K562 (cell line): ENCODE measurements around the gene CD164L2. TPM values are rescaled to one million over a fixed set of nuclear protein-coding genes. Genes with fewer than 3 reads are reported as not detected.

ENCODE experiments used
- BRF1 ChIP-seq: IDR thresholded peaks from 3 replicates; pipeline ENCODE4 v1.6.1; 2011; ENCODE audit warnings: borderline replicate concordance, mild to moderate bottlenecking; ENCODE audit not compliant: insufficient read length; ENCODE audit errors: extremely low read depth
- FOXP4 ChIP-seq: sonication (generic); formaldehyde crosslinking; IDR thresholded peaks from 2 replicates; pipeline ENCODE4 v1.8.0; 2022; ENCODE audit warnings: mild to moderate bottlenecking, missing genetic modification reagents, borderline replicate concordance
- GTF2A2 ChIP-seq: IDR thresholded peaks from 2 replicates; pipeline ENCODE4 v1.6.1; 2016; ENCODE audit warnings: mild to moderate bottlenecking, missing genetic modification characterization, missing compliant biosample characterization
- HLTF ChIP-seq: fragments of 450-650 bp; IDR thresholded peaks from 2 replicates; pipeline ENCODE4 v1.6.1; 2016
- ILK ChIP-seq: fragments of 450-650 bp; IDR thresholded peaks from 2 replicates; pipeline ENCODE4 v1.6.1; 2016; ENCODE audit warnings: missing genetic modification characterization, low read depth, mild to moderate bottlenecking, missing compliant biosample characterization, moderate library complexity, borderline replicate concordance
- RBM39 ChIP-seq: fragments of 200-400 bp; formaldehyde crosslinking; optimal IDR thresholded peaks from 2 replicates; pipeline ENCODE3; 2018; ENCODE audit warnings: low read depth, low read length
- SIRT6 ChIP-seq: IDR thresholded peaks from one replicate; pipeline ENCODE4 v1.6.1; 2012; ENCODE audit warnings: low read depth, mild to moderate bottlenecking, control low read depth, inconsistent platforms, low read length, moderate library complexity
- SNAPC5 ChIP-seq: fragments of 250-450 bp; sonication (Bioruptor Pico); IDR thresholded peaks from 2 replicates; pipeline ENCODE4 v1.8.0; 2021; ENCODE audit warnings: moderate library complexity, mild to moderate bottlenecking, inconsistent platforms
- TOE1 ChIP-seq, 2 experiments: fragments of 450-650 bp in 1 of 2; sonication (generic) in 1 of 2; formaldehyde crosslinking in 1 of 2; IDR thresholded peaks; 2 replicates each; pipeline versions ENCODE4 v1.7.1 to v1.8.0; 2016 to 2022; ENCODE audit warnings: borderline replicate concordance in 2 of 2, mild to moderate bottlenecking in 2 of 2, antibody characterized with exemption in 1 of 2, inconsistent platforms in 1 of 2, low read depth in 1 of 2, missing genetic modification reagents in 1 of 2, moderate library complexity in 1 of 2
- ZNF57 ChIP-seq: fragments of 450-650 bp; formaldehyde crosslinking; IDR thresholded peaks from 2 replicates; pipeline ENCODE4 v1.4.0; 2020; ENCODE audit warnings: mild to moderate bottlenecking, moderate library complexity
- polyA plus RNA-seq, 8 experiments: library from polyadenylated mRNA; depleted of rRNA in 4 of 8; stranded (reverse) in 5 of 8; unstranded in 3 of 8; fragments of >200 nt; fragmentation: Nextera tagmentation in 2 of 8; fragmentation: Illumina TruSeq in 1 of 8; extraction: Ambion mirVana in 2 of 8; extraction: Trizol in 1 of 8; gene quantifications; 2 replicates each; pipeline versions ENCODE4 v1.2.1 to v1.2.3, GENCODE V29; 2011 to 2014; ENCODE audit warnings: inconsistent platforms in 1 of 8, missing spikeins in 1 of 8
- total RNA-seq, 7 experiments: library from RNA; depleted of rRNA in 6 of 7; stranded (reverse); fragments of >200 nt in 6 of 7; fragmentation: Illumina TruSeq in 2 of 7; extraction: Trizol in 2 of 7; gene quantifications; 2 replicates each; pipeline versions ENCODE4 v1.2.1 to v1.2.3, GENCODE V29; 2011 to 2021; ENCODE audit warnings: low replicate concordance in 1 of 7
- TF ChIP-seq, protein P1 (sequence below): conservative IDR thresholded peaks from 2 replicates; pipeline ENCODE4 v1.6.1; 2011; ENCODE audit warnings: low read depth, mild to moderate bottlenecking, low read length; ENCODE audit not compliant: control insufficient read depth
- TF ChIP-seq, protein P2 (sequence below): fragments of 200-400 bp; formaldehyde crosslinking; IDR thresholded peaks from 2 replicates; pipeline ENCODE4 v1.6.1; 2017; ENCODE audit warnings: mild to moderate bottlenecking, low read depth, low read length, moderate library complexity
- TF ChIP-seq, protein P3 (sequence below), 2 experiments: fragments of 150-350 bp in 1 of 2; IDR thresholded peaks; 2 replicates each; pipeline ENCODE4 v1.6.1; 2012 to 2016; ENCODE audit warnings: low read depth in 2 of 2, low read length in 2 of 2, mild to moderate bottlenecking in 1 of 2, moderate library complexity in 1 of 2
- TF ChIP-seq, protein P4 (sequence below): sonication (generic); formaldehyde crosslinking; IDR thresholded peaks from 2 replicates; pipeline ENCODE4 v1.8.0; 2023; ENCODE audit warnings: mild to moderate bottlenecking, missing genetic modification reagents

The CD164L2 gene
- total and polyA plus RNA-seq, 9 of the 15 experiments (the other 6 are each of a cell fraction or from before 2014, with no cell fraction given): 0.08 to 0.92 (median 0.38) TPM; not detected in 1

- TF ChIP-seq, protein P1, sequence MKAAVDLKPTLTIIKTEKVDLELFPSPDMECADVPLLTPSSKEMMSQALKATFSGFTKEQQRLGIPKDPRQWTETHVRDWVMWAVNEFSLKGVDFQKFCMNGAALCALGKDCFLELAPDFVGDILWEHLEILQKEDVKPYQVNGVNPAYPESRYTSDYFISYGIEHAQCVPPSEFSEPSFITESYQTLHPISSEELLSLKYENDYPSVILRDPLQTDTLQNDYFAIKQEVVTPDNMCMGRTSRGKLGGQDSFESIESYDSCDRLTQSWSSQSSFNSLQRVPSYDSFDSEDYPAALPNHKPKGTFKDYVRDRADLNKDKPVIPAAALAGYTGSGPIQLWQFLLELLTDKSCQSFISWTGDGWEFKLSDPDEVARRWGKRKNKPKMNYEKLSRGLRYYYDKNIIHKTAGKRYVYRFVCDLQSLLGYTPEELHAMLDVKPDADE: no peak; the same call in 1 of the 2 replicates
- TF ChIP-seq FOXP4: no peak
- TF ChIP-seq, protein P2, sequence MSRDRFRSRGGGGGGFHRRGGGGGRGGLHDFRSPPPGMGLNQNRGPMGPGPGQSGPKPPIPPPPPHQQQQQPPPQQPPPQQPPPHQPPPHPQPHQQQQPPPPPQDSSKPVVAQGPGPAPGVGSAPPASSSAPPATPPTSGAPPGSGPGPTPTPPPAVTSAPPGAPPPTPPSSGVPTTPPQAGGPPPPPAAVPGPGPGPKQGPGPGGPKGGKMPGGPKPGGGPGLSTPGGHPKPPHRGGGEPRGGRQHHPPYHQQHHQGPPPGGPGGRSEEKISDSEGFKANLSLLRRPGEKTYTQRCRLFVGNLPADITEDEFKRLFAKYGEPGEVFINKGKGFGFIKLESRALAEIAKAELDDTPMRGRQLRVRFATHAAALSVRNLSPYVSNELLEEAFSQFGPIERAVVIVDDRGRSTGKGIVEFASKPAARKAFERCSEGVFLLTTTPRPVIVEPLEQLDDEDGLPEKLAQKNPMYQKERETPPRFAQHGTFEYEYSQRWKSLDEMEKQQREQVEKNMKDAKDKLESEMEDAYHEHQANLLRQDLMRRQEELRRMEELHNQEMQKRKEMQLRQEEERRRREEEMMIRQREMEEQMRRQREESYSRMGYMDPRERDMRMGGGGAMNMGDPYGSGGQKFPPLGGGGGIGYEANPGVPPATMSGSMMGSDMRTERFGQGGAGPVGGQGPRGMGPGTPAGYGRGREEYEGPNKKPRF: no peak
- TF ChIP-seq, protein P3, sequence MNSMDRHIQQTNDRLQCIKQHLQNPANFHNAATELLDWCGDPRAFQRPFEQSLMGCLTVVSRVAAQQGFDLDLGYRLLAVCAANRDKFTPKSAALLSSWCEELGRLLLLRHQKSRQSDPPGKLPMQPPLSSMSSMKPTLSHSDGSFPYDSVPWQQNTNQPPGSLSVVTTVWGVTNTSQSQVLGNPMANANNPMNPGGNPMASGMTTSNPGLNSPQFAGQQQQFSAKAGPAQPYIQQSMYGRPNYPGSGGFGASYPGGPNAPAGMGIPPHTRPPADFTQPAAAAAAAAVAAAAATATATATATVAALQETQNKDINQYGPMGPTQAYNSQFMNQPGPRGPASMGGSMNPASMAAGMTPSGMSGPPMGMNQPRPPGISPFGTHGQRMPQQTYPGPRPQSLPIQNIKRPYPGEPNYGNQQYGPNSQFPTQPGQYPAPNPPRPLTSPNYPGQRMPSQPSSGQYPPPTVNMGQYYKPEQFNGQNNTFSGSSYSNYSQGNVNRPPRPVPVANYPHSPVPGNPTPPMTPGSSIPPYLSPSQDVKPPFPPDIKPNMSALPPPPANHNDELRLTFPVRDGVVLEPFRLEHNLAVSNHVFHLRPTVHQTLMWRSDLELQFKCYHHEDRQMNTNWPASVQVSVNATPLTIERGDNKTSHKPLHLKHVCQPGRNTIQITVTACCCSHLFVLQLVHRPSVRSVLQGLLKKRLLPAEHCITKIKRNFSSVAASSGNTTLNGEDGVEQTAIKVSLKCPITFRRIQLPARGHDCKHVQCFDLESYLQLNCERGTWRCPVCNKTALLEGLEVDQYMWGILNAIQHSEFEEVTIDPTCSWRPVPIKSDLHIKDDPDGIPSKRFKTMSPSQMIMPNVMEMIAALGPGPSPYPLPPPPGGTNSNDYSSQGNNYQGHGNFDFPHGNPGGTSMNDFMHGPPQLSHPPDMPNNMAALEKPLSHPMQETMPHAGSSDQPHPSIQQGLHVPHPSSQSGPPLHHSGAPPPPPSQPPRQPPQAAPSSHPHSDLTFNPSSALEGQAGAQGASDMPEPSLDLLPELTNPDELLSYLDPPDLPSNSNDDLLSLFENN (IDR thresholded peaks at IDR 0.05; ENCODE audit: low read depth in 2 of 2, low read length in 2 of 2): peak in 1 of 2 experiments; percentile 10; a peak in 1 of 4 replicates
- TF ChIP-seq SIRT6: no peak
- no peak for TF ChIP-seq ILK (tag)
- TF ChIP-seq, protein P4, sequence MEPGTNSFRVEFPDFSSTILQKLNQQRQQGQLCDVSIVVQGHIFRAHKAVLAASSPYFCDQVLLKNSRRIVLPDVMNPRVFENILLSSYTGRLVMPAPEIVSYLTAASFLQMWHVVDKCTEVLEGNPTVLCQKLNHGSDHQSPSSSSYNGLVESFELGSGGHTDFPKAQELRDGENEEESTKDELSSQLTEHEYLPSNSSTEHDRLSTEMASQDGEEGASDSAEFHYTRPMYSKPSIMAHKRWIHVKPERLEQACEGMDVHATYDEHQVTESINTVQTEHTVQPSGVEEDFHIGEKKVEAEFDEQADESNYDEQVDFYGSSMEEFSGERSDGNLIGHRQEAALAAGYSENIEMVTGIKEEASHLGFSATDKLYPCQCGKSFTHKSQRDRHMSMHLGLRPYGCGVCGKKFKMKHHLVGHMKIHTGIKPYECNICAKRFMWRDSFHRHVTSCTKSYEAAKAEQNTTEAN (CRISPR knock-in tag): no peak
- no peak for TF ChIP-seq RBM39
- no peak for TF ChIP-seq HLTF
- no peak for TF ChIP-seq ZNF57
- peak; percentile 28; the same call in 1 of the 2 replicates for TF ChIP-seq TOE1 (IDR thresholded peaks at IDR 0.05; ENCODE audit: borderline replicate concordance)
- TF ChIP-seq TOE1 (CRISPR knock-in tag; IDR thresholded peaks at IDR 0.05; ENCODE audit: borderline replicate concordance, low read depth): no peak
- no peak for TF ChIP-seq GTF2A2
- no peak for TF ChIP-seq SNAPC5
- TF ChIP-seq BRF1: no peak
Measured at GRCh38 chr1:27366411-27367159, 16.5 kb downstream of the CD164L2 start, which contains the start of gene MAP3K6 (continued).
